ENCODE data around the gene TMEM131.
"Not testable (repeated sequence)": the region's sequence is repeated elsewhere in the genome, so short reads cannot be mapped to it uniquely, and the experiment has no call there.

DNA sequence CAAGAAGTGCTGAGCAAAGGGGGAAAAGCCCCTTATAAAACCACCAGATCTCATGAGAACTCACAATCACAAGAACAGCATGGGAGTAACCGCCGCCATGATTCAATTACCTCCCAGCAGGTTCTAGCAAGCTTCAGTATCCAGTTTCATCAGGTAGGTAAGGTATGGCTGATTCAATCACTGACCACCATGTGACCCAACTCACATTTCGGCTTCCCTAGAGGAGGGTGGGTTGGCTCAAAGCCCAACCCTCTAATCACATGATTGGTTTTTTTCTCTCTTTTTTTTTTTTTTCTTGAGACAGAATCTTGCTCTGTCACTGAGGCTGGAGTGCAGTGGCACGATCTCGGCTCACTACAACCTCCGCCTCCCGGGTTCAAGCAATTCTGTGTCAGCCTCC lies 78.1 kb downstream of the TMEM131 start:
- not testable (repeated sequence) for TF ChIP-seq CTCF, POLR2A (IDR thresholded peaks at IDR 0.05)

Measured in heart left ventricle (tissue), 13 donors.